GM18507 (cell line): Measurements from ENCODE around the gene UBR4.
"Not testable (repeated sequence)": the region's sequence is repeated elsewhere in the genome, so short reads cannot be mapped to it uniquely, and the experiment has no call there.

Source experiments
- DNase-seq: peaks from one replicate; pipeline ENCODE4 v3.0.0; 2011; ENCODE audit warnings: low read depth; ENCODE audit not compliant: insufficient read length; ENCODE audit errors: extremely low spot score
- FAIRE-seq: peaks from 2 replicates; lab custom pipeline; 2011; peaks lifted over from hg19 to GRCh38; lab: Jason Lieb, UNC

The UBR4 gene

GRCh38 chr1:19197845-19198244, 12.2 kb downstream of the UBR4 start:
- FAIRE-seq: no peak
- DNase-seq: no peak

GRCh38 chr1:19196331-19196730, 13.7 kb downstream of the UBR4 start:
- no peak for FAIRE-seq

GRCh38 chr1:19193004-19193403, 17.1 kb downstream of the UBR4 start:
- no peak for DNase-seq
- FAIRE-seq: no peak

More at GRCh38 chr1:19196331-19196730, 13.7 kb downstream of the UBR4 start:
- no peak for DNase-seq

- FAIRE-seq: no peak
- no peak for DNase-seq
Measured at GRCh38 chr1:19191811-19192210, 18.3 kb downstream of the UBR4 start.

GRCh38 chr1:19190468-19190867, 19.6 kb downstream of the UBR4 start:
- DNase-seq (no peak), FAIRE-seq (no peak)

GRCh38 chr1:19189270-19189669, 20.8 kb downstream of the UBR4 start:
- DNase-seq (no peak), FAIRE-seq (no peak)

GRCh38 chr1:19187852-19188251, 22.2 kb downstream of the UBR4 start:
- FAIRE-seq (no peak), DNase-seq (no peak)

- FAIRE-seq (no peak), DNase-seq (no peak)
Measured at GRCh38 chr1:19186001-19186400, 24.1 kb downstream of the UBR4 start.

GRCh38 chr1:19182223-19182622, 27.8 kb downstream of the UBR4 start:
- FAIRE-seq: no peak
- no peak for DNase-seq

GRCh38 chr1:19180265-19180657, 29.8 kb downstream of the UBR4 start:
- DNase-seq, FAIRE-seq: not testable (repeated sequence)

- FAIRE-seq: no peak
- no peak for DNase-seq
Measured at GRCh38 chr1:19179597-19180264, 30.3 kb downstream of the UBR4 start.

GRCh38 chr1:19178734-19179398, 31.2 kb downstream of the UBR4 start:
- FAIRE-seq: no peak

GRCh38 chr1:19177811-19178210, 32.3 kb downstream of the UBR4 start:
- FAIRE-seq: no peak
- no peak for DNase-seq

More at GRCh38 chr1:19178734-19179398, 31.2 kb downstream of the UBR4 start:
- no peak for DNase-seq

GRCh38 chr1:19169642-19170041, 40.4 kb downstream of the UBR4 start:
- DNase-seq (peak; percentile 23), FAIRE-seq (peak; percentile 88)

GRCh38 chr1:19167140-19167539, 42.9 kb downstream of the UBR4 start:
- no peak for FAIRE-seq

GRCh38 chr1:19166066-19166465, 44.0 kb downstream of the UBR4 start:
- FAIRE-seq: no peak

More at GRCh38 chr1:19167140-19167539, 42.9 kb downstream of the UBR4 start:
- DNase-seq: no peak

GRCh38 chr1:19165501-19165900, 44.6 kb downstream of the UBR4 start:
- FAIRE-seq: no peak
- DNase-seq: no peak

More at GRCh38 chr1:19166066-19166465, 44.0 kb downstream of the UBR4 start:
- DNase-seq: no peak

- FAIRE-seq: no peak
- DNase-seq: no peak
Measured at GRCh38 chr1:19164274-19165015, 45.6 kb downstream of the UBR4 start.

GRCh38 chr1:19163261-19163660, 46.8 kb downstream of the UBR4 start:
- FAIRE-seq: no peak
- DNase-seq: no peak

GRCh38 chr1:19160831-19161230, 49.2 kb downstream of the UBR4 start:
- DNase-seq: no peak
- FAIRE-seq: no peak
